CMK (cell line): Measurements from ENCODE around the gene SYNE1.

Experiments
- DNase-seq: peaks from one replicate; pipeline ENCODE4 v3.0.0-alpha.2; 2010; ENCODE audit warnings: low read depth

SYNE1 gene

GRCh38 chr6:152313542-152314482 lies 323.4 kb downstream of the SYNE1 start:
- DNase-seq = no peak

GRCh38 chr6:152312434-152312833 lies 324.7 kb downstream of the SYNE1 start:
- no peak for DNase-seq

GRCh38 chr6:152310371-152310954 lies 326.7 kb downstream of the SYNE1 start:
- no peak for DNase-seq

- no peak for DNase-seq
Observed at GRCh38 chr6:152309648-152310047, 327.5 kb downstream of the SYNE1 start.

- DNase-seq = no peak
Observed at GRCh38 chr6:152309006-152309405, 328.2 kb downstream of the SYNE1 start.

GRCh38 chr6:152308306-152308705 lies 328.9 kb downstream of the SYNE1 start:
- no peak for DNase-seq

- no peak for DNase-seq
Observed at GRCh38 chr6:152305672-152306071, 331.5 kb downstream of the SYNE1 start.

GRCh38 chr6:152301765-152302568 lies 335.2 kb downstream of the SYNE1 start:
- peak; percentile 56 for DNase-seq

- DNase-seq = no peak
Observed at GRCh38 chr6:152301021-152301764, 336.0 kb downstream of the SYNE1 start.

GRCh38 chr6:152300517-152300916 lies 336.6 kb downstream of the SYNE1 start:
- no peak for DNase-seq

GRCh38 chr6:152298848-152299735 lies 338.1 kb downstream of the SYNE1 start:
- DNase-seq = no peak

- DNase-seq = no peak
Observed at GRCh38 chr6:152298055-152298647, 339.0 kb downstream of the SYNE1 start.

GRCh38 chr6:152296648-152297376 lies 340.4 kb downstream of the SYNE1 start:
- no peak for DNase-seq

- DNase-seq = no peak
Observed at GRCh38 chr6:152295920-152296319, 341.2 kb downstream of the SYNE1 start.

- no peak for DNase-seq
Observed at GRCh38 chr6:152295346-152295745, 341.8 kb downstream of the SYNE1 start.

GRCh38 chr6:152293404-152293803 lies 343.8 kb downstream of the SYNE1 start:
- no peak for DNase-seq

- DNase-seq = no peak
Observed at GRCh38 chr6:152292555-152292954, 344.6 kb downstream of the SYNE1 start.

- DNase-seq = no peak
Observed at GRCh38 chr6:152290693-152291092, 346.5 kb downstream of the SYNE1 start.

- no peak for DNase-seq
Observed at GRCh38 chr6:152277826-152278329, 359.3 kb downstream of the SYNE1 start.

- no peak for DNase-seq
Observed at GRCh38 chr6:152273638-152274037, 363.5 kb downstream of the SYNE1 start.
